Esophagus muscularis mucosa (tissue), 3 donors: Measurements from ENCODE around the gene DAO.

ENCODE experiments used
- CTCF ChIP-seq, 3 experiments: fragments of 200-600 bp in 2 of 3; fragments of 450-650 bp in 1 of 3; sonication (generic) in 2 of 3; IDR thresholded peaks; one replicate each; pipeline ENCODE4 v1.5.1; 2017 to 2019; ENCODE audit warnings: antibody characterized with exemption in 3 of 3, mild to moderate bottlenecking in 2 of 3, moderate library complexity in 1 of 3
- POLR2AphosphoS5 ChIP-seq, 2 donors: sonication (generic); formaldehyde crosslinking; IDR thresholded peaks; one replicate each; pipeline ENCODE4 v1.6.1; 2017; ENCODE audit warnings: antibody characterized with exemption in 2 of 2

GRCh38 chr12:108899145-108899544, 19.3 kb downstream of the DAO start:
- no peak for TF ChIP-seq POLR2AphosphoS5 (IDR thresholded peaks at IDR 0.05)
- no peak for TF ChIP-seq CTCF (IDR thresholded peaks at IDR 0.05)
